Tibial nerve (tissue), 4 donors: ENCODE data around the gene FMO5. TPM values are rescaled to one million over a fixed set of nuclear protein-coding genes. Genes with fewer than 3 reads are reported as not detected.

Source experiments
- DNase-seq, 2 donors: peaks; one replicate each; pipeline ENCODE4 v3.0.0-alpha.2; 2019; ENCODE audit warnings: low spot score in 2 of 2
- H3K27ac ChIP-seq, 4 donors: fragments of 200-600 bp; sonication (generic) in 3 of 4; one replicate each; pipeline ENCODE4 v1.5.1; 2017 to 2019; ENCODE audit warnings: mild to moderate bottlenecking in 1 of 4
- H3K27me3 ChIP-seq, 2 donors: fragments of 200-600 bp; sonication (generic) in 1 of 2; one replicate each; pipeline versions ENCODE4 v1.5.1 to v1.6.0; 2017 to 2019
- H3K36me3 ChIP-seq, 3 donors: fragments of 200-600 bp; sonication (generic); one replicate each; pipeline ENCODE4 v1.5.1; 2018 to 2019
- H3K4me1 ChIP-seq, 4 donors: fragments of 200-600 bp; sonication (generic) in 3 of 4; one replicate each; pipeline ENCODE4 v1.5.1; 2017 to 2019
- H3K4me3 ChIP-seq, 4 donors: fragments of 200-600 bp; sonication (generic) in 3 of 4; one replicate each; pipeline ENCODE4 v1.5.1; 2017 to 2019; ENCODE audit warnings: mild to moderate bottlenecking in 1 of 4, moderate library complexity in 1 of 4
- H3K9me3 ChIP-seq, 4 donors: fragments of 200-600 bp; sonication (generic) in 3 of 4; one replicate each; pipeline ENCODE4 v1.5.1; 2017 to 2019
- EP300 ChIP-seq, 2 donors: sonication (generic); formaldehyde crosslinking; IDR thresholded peaks; one replicate each; pipeline ENCODE4 v1.6.1; 2017; ENCODE audit warnings: antibody characterized with exemption in 2 of 2, mild to moderate bottlenecking in 1 of 2
- POLR2A ChIP-seq, 2 donors: fragments of 450-650 bp; IDR thresholded peaks; one replicate each; pipeline ENCODE4 v1.6.1; 2017; ENCODE audit warnings: antibody characterized with exemption in 2 of 2, mild to moderate bottlenecking in 2 of 2, moderate library complexity in 2 of 2
- WGBS, 2 donors: methylation state at CpG; one replicate each; pipeline ENCODE4 v1.1.5; 2018; 5-methylcytosine and 5-hydroxymethylcytosine counted together
- total RNA-seq, 4 donors: library from RNA; depleted of rRNA; stranded (reverse); fragments of >200 nt; gene quantifications; one replicate each; pipeline ENCODE4 v1.1.0, GENCODE V29; 2016
- TF ChIP-seq, protein P1 (sequence below), 5 experiments: fragments of 200-600 bp in 3 of 5; fragments of 450-650 bp in 2 of 5; sonication (generic) in 3 of 5; IDR thresholded peaks; one replicate each; pipeline ENCODE4 v1.5.1; 2016 to 2019; ENCODE audit warnings: antibody characterized with exemption in 5 of 5, mild to moderate bottlenecking in 3 of 5, moderate library complexity in 2 of 5

Gene FMO5
- total RNA-seq, 4 donors from 2014 or later: 2.6 to 6.3 (median 3.0) TPM

DNA sequence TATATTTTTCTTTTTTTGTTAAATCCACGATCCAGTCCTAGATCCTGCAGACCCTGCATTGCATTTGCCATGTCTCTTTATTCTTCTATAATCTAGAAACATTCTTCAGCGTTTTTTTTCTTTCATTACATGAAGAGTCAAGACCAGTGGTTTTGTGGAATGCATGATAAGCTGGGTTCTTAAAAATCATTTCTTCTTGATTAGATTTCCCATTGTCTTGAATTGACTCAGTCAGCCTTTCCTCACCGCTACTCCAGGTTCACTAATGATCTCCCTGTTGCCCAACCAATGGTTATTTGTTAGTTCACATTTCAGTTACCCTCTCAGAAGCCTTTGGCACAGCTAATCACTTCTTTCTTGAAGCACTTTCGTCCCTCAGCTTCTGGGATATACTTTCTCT, 42.6 kb upstream of the FMO5 start:
- TF ChIP-seq POLR2A (IDR thresholded peaks at IDR 0.05): no peak
- DNase-seq: no peak
- Histone ChIP-seq H3K36me3 (peaks cover 0 to 69% (median 0%) of the 10 kb centered on the region in 3 donors), H3K4me1 (no peaks in the 10 kb centered on the region), H3K27ac (no peak overlapping the region), H3K27me3 (no peaks in the 10 kb centered on the region), H3K9me3 (no peaks in the 10 kb centered on the region), H3K4me3 (no peak overlapping the region)
- WGBS, 2 donors: 94 to 95% methylated on average over 4 of the region's 4 CpGs

DNA sequence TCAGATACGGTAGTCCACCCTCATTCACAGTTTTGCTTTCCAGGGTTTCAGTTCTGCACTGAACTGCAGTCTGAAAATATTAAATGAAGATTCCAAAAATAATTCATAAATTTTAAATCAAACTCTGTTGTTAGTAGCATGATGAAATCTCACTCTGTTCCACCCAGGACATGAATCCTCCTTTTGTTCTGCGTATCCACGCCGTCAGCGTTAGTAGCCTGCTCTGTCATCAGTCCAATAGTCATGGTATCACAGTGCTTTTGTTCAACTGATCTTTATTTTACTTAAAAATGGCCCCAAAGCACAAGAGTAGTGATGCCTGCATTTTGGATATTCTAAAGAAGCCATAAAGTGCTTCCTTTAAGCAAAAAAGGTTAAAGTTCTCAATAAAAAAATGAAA, 41.2 kb upstream of the FMO5 start:
- H3K9me3 ChIP-seq: no peaks in the 10 kb centered on the region
- WGBS, 2 donors: 55 to 62% methylated on average over 5 of the region's 5 CpGs
- TF ChIP-seq, protein P1, sequence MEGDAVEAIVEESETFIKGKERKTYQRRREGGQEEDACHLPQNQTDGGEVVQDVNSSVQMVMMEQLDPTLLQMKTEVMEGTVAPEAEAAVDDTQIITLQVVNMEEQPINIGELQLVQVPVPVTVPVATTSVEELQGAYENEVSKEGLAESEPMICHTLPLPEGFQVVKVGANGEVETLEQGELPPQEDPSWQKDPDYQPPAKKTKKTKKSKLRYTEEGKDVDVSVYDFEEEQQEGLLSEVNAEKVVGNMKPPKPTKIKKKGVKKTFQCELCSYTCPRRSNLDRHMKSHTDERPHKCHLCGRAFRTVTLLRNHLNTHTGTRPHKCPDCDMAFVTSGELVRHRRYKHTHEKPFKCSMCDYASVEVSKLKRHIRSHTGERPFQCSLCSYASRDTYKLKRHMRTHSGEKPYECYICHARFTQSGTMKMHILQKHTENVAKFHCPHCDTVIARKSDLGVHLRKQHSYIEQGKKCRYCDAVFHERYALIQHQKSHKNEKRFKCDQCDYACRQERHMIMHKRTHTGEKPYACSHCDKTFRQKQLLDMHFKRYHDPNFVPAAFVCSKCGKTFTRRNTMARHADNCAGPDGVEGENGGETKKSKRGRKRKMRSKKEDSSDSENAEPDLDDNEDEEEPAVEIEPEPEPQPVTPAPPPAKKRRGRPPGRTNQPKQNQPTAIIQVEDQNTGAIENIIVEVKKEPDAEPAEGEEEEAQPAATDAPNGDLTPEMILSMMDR (IDR thresholded peaks at IDR 0.05): no peak
- no peak for TF ChIP-seq EP300 (IDR thresholded peaks at IDR 0.05)
- TF ChIP-seq POLR2A (IDR thresholded peaks at IDR 0.05): no peak
- H3K27me3 ChIP-seq: no peaks in the 10 kb centered on the region
- DNase-seq: no peak
- no peak overlapping the region for H3K27ac ChIP-seq
- H3K4me3 ChIP-seq: no peak overlapping the region
- H3K4me1 ChIP-seq: no peaks in the 10 kb centered on the region
- peaks cover 0 to 71% (median 3%) of the 10 kb centered on the region in 3 donors for H3K36me3 ChIP-seq

DNA sequence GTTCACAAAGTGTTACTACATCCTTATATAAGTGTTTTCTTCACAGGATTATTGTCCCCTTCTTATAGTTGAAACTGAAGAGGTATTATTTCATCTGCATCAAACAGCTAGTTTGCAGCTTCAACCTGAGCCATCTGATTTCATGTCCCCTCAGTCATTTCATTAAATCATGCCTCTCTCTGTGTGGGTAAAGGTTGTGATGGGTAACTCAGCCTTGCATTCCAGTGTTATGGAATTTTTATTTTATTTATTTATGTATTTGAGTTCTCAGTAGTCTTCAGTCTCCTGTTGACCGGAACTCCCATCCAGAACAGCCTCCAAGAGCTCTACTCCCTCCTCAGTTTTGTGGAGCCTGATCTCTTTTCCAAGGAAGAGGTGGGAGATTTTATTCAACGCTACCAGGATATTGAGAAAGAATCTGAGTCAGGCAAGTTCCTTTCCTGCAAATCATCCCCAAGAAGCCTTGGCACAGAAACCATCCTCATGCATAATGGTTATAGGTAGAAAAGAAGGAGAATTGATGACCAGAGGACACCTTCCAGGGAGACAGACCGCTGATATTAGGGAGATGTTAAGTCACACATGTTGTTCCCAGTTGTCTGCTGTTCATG, 39.1 kb upstream of the FMO5 start:
- Histone ChIP-seq H3K4me3 (no peak overlapping the region), H3K27ac (no peak overlapping the region), H3K36me3 (peaks cover 0 to 77% (median 10%) of the 10 kb centered on the region in 3 donors), H3K4me1 (no peaks in the 10 kb centered on the region), H3K9me3 (no peaks in the 10 kb centered on the region), H3K27me3 (no peaks in the 10 kb centered on the region)
- no peak for DNase-seq
- TF ChIP-seq, protein P1 (IDR thresholded peaks at IDR 0.05): no peak
- TF ChIP-seq POLR2A (IDR thresholded peaks at IDR 0.05): no peak
- TF ChIP-seq EP300 (IDR thresholded peaks at IDR 0.05): no peak
- 72 to 75% methylated on average over 3 of the region's 3 CpGs for WGBS, 2 donors

DNA sequence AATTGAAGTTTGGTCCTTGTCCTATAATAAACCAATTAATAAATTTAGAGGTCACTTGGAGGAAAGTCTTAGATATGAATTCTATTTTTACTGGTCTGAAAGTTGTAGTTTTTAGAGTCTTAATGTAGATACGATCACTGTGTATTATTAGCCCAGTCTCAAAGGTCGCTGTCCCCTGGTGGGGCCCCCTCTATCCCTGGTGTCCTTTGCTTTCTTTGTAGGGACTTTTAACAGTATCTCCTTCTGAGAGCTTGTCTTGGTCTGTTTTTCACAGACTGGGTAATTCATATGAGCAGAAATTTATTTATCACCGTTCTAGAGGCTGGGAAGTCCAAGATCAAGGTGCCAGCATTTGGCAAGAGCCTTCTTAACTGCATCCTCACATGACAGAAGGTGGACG, 35.8 kb upstream of the FMO5 start:
- Histone ChIP-seq H3K4me3 (no peak overlapping the region), H3K4me1 (no peaks in the 10 kb centered on the region), H3K9me3 (no peaks in the 10 kb centered on the region), H3K27ac (no peak overlapping the region), H3K36me3 (peaks cover 0 to 67% (median 10%) of the 10 kb centered on the region in 3 donors), H3K27me3 (no peaks in the 10 kb centered on the region)
- no peak for TF ChIP-seq EP300 (IDR thresholded peaks at IDR 0.05)
- TF ChIP-seq, protein P1 (IDR thresholded peaks at IDR 0.05): no peak
- TF ChIP-seq POLR2A (IDR thresholded peaks at IDR 0.05): no peak
- DNase-seq: no peak
- WGBS, 2 donors: 88 to 96% methylated on average over 4 of the region's 4 CpGs

DNA sequence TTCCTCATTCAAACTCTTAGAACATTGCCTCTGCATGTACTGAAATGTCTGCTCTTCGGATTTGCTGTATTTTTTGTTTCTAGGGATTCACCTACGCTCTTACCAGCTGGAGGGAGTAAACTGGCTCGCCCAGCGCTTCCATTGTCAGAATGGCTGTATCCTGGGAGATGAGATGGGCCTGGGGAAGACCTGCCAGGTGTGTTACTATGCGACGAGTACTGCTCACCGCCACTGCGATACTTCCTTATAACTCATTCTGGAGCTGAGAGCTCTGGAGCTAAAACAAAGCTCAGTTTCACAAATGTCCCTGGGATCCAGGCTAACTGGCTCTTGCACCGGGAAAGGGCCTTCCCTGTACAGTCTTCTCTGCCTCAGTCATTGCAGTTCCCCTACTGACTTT, 27.4 kb upstream of the FMO5 start:
- Histone ChIP-seq H3K36me3 (peaks cover 0 to 26% (median 0%) of the 10 kb centered on the region in 3 donors), H3K27ac (no peak overlapping the region), H3K27me3 (no peaks in the 10 kb centered on the region), H3K4me3 (no peak overlapping the region), H3K4me1 (peaks cover 0 to 4% (median under 1%) of the 10 kb centered on the region in 4 donors), H3K9me3 (no peaks in the 10 kb centered on the region)
- DNase-seq: no peak
- no peak for TF ChIP-seq EP300 (IDR thresholded peaks at IDR 0.05)
- TF ChIP-seq POLR2A (IDR thresholded peaks at IDR 0.05): no peak
- TF ChIP-seq, protein P1 (IDR thresholded peaks at IDR 0.05): no peak
- WGBS, 2 donors: 93 to 96% methylated on average over 9 of the region's 9 CpGs
